Naive B cell (primary cell): ENCODE measurements around the gene TAF11. TPM values are rescaled to one million over a fixed set of nuclear protein-coding genes. Genes with fewer than 3 reads are reported as not detected.
"Not testable (repeated sequence)": the region's sequence is repeated elsewhere in the genome, so short reads cannot be mapped to it uniquely, and the experiment has no call there.

Experiments
- ATAC-seq, 2 donors: fragments of 150-1000 bp; cut with Tn5 transposase; 2 replicates each; pipeline ENCODE4 v1.10.0; 2021; ENCODE audit warnings: low read depth in 2 of 2, mild to moderate bottlenecking in 2 of 2, moderate library complexity in 2 of 2
- DNase-seq: peaks from one replicate; pipeline ENCODE4 v3.0.0; 2022
- H3K27ac Mint-ChIP-seq, 6 donors: one replicate each; pipeline ENCODE4 v1.8.0; 2020 to 2022; ENCODE audit warnings: mild to moderate bottlenecking in 6 of 6, mixed read lengths in 6 of 6, moderate library complexity in 5 of 6, inconsistent platforms in 2 of 6
- H3K27me3 Mint-ChIP-seq, 3 donors: one replicate each; pipeline ENCODE4 v1.8.0; 2021 to 2022; ENCODE audit warnings: mixed read lengths in 3 of 3, mild to moderate bottlenecking in 1 of 3
- H3K36me3 Mint-ChIP-seq, 2 donors: one replicate each; pipeline ENCODE4 v1.8.0; 2020 to 2022; ENCODE audit warnings: mixed read lengths in 2 of 2, inconsistent platforms in 1 of 2, mild to moderate bottlenecking in 1 of 2
- H3K4me1 Mint-ChIP-seq, 3 donors: one replicate each; pipeline ENCODE4 v1.8.0; 2020 to 2022; ENCODE audit warnings: mixed read lengths in 3 of 3, inconsistent platforms in 1 of 3, mild to moderate bottlenecking in 1 of 3, moderate library complexity in 1 of 3
- H3K4me3 Mint-ChIP-seq, 8 donors: one replicate each; pipeline ENCODE4 v1.8.0; 2020 to 2022; ENCODE audit warnings: mild to moderate bottlenecking in 8 of 8, mixed read lengths in 8 of 8, moderate library complexity in 8 of 8, inconsistent platforms in 2 of 8
- H3K9me3 Mint-ChIP-seq, 7 donors: one replicate each; pipeline ENCODE4 v1.8.0; 2020 to 2022; ENCODE audit warnings: mixed read lengths in 7 of 7, mild to moderate bottlenecking in 5 of 7, inconsistent platforms in 2 of 7, moderate library complexity in 1 of 7
- polyA plus RNA-seq, 6 donors: library from polyadenylated mRNA; unstranded; fragments of 300-500 nt; fragmentation: Illumina TruSeq; gene quantifications; one replicate each; pipeline ENCODE4 v1.2.3, GENCODE V29; 2021; ENCODE audit warnings: low read depth in 6 of 6

The TAF11 gene
- polyA plus RNA-seq, 6 donors from 2014 or later: 10.8 to 32.1 (median 20.4) TPM

- no peak overlapping the region for H3K27ac Mint-ChIP-seq
- DNase-seq (no peak), ATAC-seq (no peak)
- no peaks in the 10 kb centered on the region for H3K9me3 Mint-ChIP-seq
- H3K27me3 Mint-ChIP-seq: no peaks in the 10 kb centered on the region
- no peak overlapping the region for H3K4me3 Mint-ChIP-seq
- H3K36me3 Mint-ChIP-seq: no peaks in the 10 kb centered on the region
- H3K4me1 Mint-ChIP-seq: peaks cover 6 to 11% (median 6%) of the 10 kb centered on the region in 3 donors
Observed at GRCh38 chr6:34897716-34898115, 9.9 kb upstream of the TAF11 start.

GRCh38 chr6:34897130-34897529 lies 9.3 kb upstream of the TAF11 start:
- H3K4me3 Mint-ChIP-seq: no peak overlapping the region
- H3K36me3 Mint-ChIP-seq: no peaks in the 10 kb centered on the region
- H3K27me3 Mint-ChIP-seq: no peaks in the 10 kb centered on the region
- H3K9me3 Mint-ChIP-seq: no peaks in the 10 kb centered on the region
- no peak for ATAC-seq
- DNase-seq: no peak
- no peak overlapping the region for H3K27ac Mint-ChIP-seq
- peaks cover 6 to 11% (median 6%) of the 10 kb centered on the region in 3 donors for H3K4me1 Mint-ChIP-seq

- peaks cover 17 to 22% (median 22%) of the 10 kb centered on the region in 3 donors for H3K4me1 Mint-ChIP-seq
- H3K9me3 Mint-ChIP-seq: no peaks in the 10 kb centered on the region
- no peak for ATAC-seq
- no peak overlapping the region for H3K4me3 Mint-ChIP-seq
- H3K27ac Mint-ChIP-seq: peak overlapping the region in 1 of 6 donors; percentile 88
- no peaks in the 10 kb centered on the region for H3K27me3 Mint-ChIP-seq
- DNase-seq: no peak
- H3K36me3 Mint-ChIP-seq: no peaks in the 10 kb centered on the region
Observed at GRCh38 chr6:34894693-34895092, 6.9 kb upstream of the TAF11 start.

GRCh38 chr6:34891296-34891695 lies 3.5 kb upstream of the TAF11 start:
- H3K27ac Mint-ChIP-seq: no peak overlapping the region
- peaks cover 33 to 47% (median 46%) of the 10 kb centered on the region in 3 donors for H3K4me1 Mint-ChIP-seq
- H3K9me3 Mint-ChIP-seq: no peaks in the 10 kb centered on the region
- no peaks in the 10 kb centered on the region for H3K27me3 Mint-ChIP-seq
- H3K4me3 Mint-ChIP-seq: peak overlapping the region in 5 of 8 donors; percentile 12 to 100 (median 42)
- ATAC-seq (no peak), DNase-seq (no peak)
- peaks cover 0 to 6% of the 10 kb centered on the region in 2 donors for H3K36me3 Mint-ChIP-seq

- H3K4me3 Mint-ChIP-seq: peak overlapping the region; percentile 97 to 100 (median 99)
- no peaks in the 10 kb centered on the region for H3K9me3 Mint-ChIP-seq
- DNase-seq (no peak), ATAC-seq (no peak)
- H3K4me1 Mint-ChIP-seq: peaks cover 33 to 50% (median 48%) of the 10 kb centered on the region in 3 donors
- H3K36me3 Mint-ChIP-seq: peaks cover 0 to 6% of the 10 kb centered on the region in 2 donors
- H3K27me3 Mint-ChIP-seq: no peaks in the 10 kb centered on the region
- peak overlapping the region in 5 of 6 donors; percentile 58 to 99 (median 78) for H3K27ac Mint-ChIP-seq
Observed at GRCh38 chr6:34890533-34890925, 2.7 kb upstream of the TAF11 start.

GRCh38 chr6:34888874-34889555 lies 1.2 kb upstream of the TAF11 start, which contains the start of gene ANKS1A:
Gene ANKS1A (plus strand): TSS chr6:34889255. CDS start chr6:34889403, 148 bp downstream.
- Mint-ChIP-seq H3K27me3 (no peaks in the 10 kb centered on the region), H3K4me3 (peak within 1 kb of the TSS; percentile 97 to 100 (median 99)), H3K9me3 (peaks cover 0 to 3% (median 0%) of the 10 kb centered on the region in 7 donors), H3K36me3 (peaks cover 4 to 12% of the 10 kb centered on the region in 2 donors), H3K27ac (peak within 1 kb of the TSS; percentile 97 to 100 (median 99)), H3K4me1 (peaks cover 29 to 55% (median 47%) of the 10 kb centered on the region in 3 donors)
- DNase-seq (peak; percentile 89), ATAC-seq (peak; percentile 72 to 76)

GRCh38 chr6:34888514-34888856 lies 643 bp upstream of the TAF11 start:
- H3K4me1 Mint-ChIP-seq: peaks cover 32 to 61% (median 47%) of the 10 kb centered on the region in 3 donors
- no peak for DNase-seq

GRCh38 chr6:34885837-34886236 lies 2.0 kb downstream of the TAF11 start:
- Mint-ChIP-seq H3K27ac (peak overlapping the region in 3 of 6 donors; percentile 54 to 63 (median 56)), H3K36me3 (peaks cover 11 to 16% of the 10 kb centered on the region in 2 donors), H3K4me1 (peaks cover 31 to 57% (median 47%) of the 10 kb centered on the region in 3 donors), H3K4me3 (peak overlapping the region in 5 of 8 donors; percentile 23 to 97 (median 82))
- not testable (repeated sequence) for H3K9me3 Mint-ChIP-seq, H3K27me3 Mint-ChIP-seq, DNase-seq, ATAC-seq

More at GRCh38 chr6:34888514-34888856, 643 bp upstream of the TAF11 start:
- H3K4me3 Mint-ChIP-seq: peak overlapping the region; percentile 97 to 100 (median 99)
- H3K27me3 Mint-ChIP-seq: no peaks in the 10 kb centered on the region
- H3K36me3 Mint-ChIP-seq: peaks cover 8 to 16% of the 10 kb centered on the region in 2 donors
- peak; percentile 0 to 2 for ATAC-seq
- H3K9me3 Mint-ChIP-seq: peaks cover 0 to 4% (median 0%) of the 10 kb centered on the region in 7 donors
- peak overlapping the region; percentile 97 to 100 (median 99) for H3K27ac Mint-ChIP-seq

GRCh38 chr6:34884996-34885395 lies 2.8 kb downstream of the TAF11 start:
- Mint-ChIP-seq H3K36me3 (peaks cover 12 to 18% of the 10 kb centered on the region in 2 donors), H3K9me3 (peaks cover 0 to 4% (median 0%) of the 10 kb centered on the region in 7 donors), H3K27ac (peak overlapping the region in 5 of 6 donors; percentile 60 to 82 (median 63)), H3K4me3 (peak overlapping the region in 2 of 8 donors; percentile 50 to 97), H3K27me3 (no peaks in the 10 kb centered on the region), H3K4me1 (peaks cover 23 to 48% (median 38%) of the 10 kb centered on the region in 3 donors)
- ATAC-seq (no peak), DNase-seq (no peak)

GRCh38 chr6:34884073-34884472 lies 3.8 kb downstream of the TAF11 start:
- not testable (repeated sequence) for H3K27me3 Mint-ChIP-seq, ATAC-seq, H3K9me3 Mint-ChIP-seq, DNase-seq, H3K4me3 Mint-ChIP-seq
- Mint-ChIP-seq H3K4me1 (peaks cover 23 to 46% (median 36%) of the 10 kb centered on the region in 3 donors), H3K36me3 (peaks cover 18 to 23% of the 10 kb centered on the region in 2 donors), H3K27ac (peak overlapping the region in 2 of 6 donors; percentile 4 to 36)

GRCh38 chr6:34877869-34878485 lies 9.9 kb downstream of the TAF11 start:
- ATAC-seq (no peak), DNase-seq (no peak)
- Mint-ChIP-seq H3K9me3 (no peaks in the 10 kb centered on the region), H3K4me1 (no peaks in the 10 kb centered on the region), H3K4me3 (no peak overlapping the region), H3K27ac (peak overlapping the region in 2 of 6 donors; percentile 27 to 57), H3K36me3 (peaks cover 8 to 18% of the 10 kb centered on the region in 2 donors), H3K27me3 (no peaks in the 10 kb centered on the region)

GRCh38 chr6:34877259-34877658 lies 10.6 kb downstream of the TAF11 start:
- no peaks in the 10 kb centered on the region for H3K4me1 Mint-ChIP-seq
- peak overlapping the region in 1 of 6 donors; percentile 41 for H3K27ac Mint-ChIP-seq
- ATAC-seq (no peak), DNase-seq (no peak)
- no peaks in the 10 kb centered on the region for H3K27me3 Mint-ChIP-seq
- H3K36me3 Mint-ChIP-seq: peaks cover 8 to 18% of the 10 kb centered on the region in 2 donors
- H3K4me3 Mint-ChIP-seq: no peak overlapping the region
- no peaks in the 10 kb centered on the region for H3K9me3 Mint-ChIP-seq

- Mint-ChIP-seq H3K4me1 (no peaks in the 10 kb centered on the region), H3K9me3 (no peaks in the 10 kb centered on the region), H3K27me3 (no peaks in the 10 kb centered on the region), H3K27ac (no peak overlapping the region), H3K36me3 (peaks cover 8 to 18% of the 10 kb centered on the region in 2 donors), H3K4me3 (no peak overlapping the region)
- DNase-seq (no peak), ATAC-seq (no peak)
Observed at GRCh38 chr6:34876472-34876871, 11.4 kb downstream of the TAF11 start.
